ENCODE measurements around the gene PLCL1. TPM values are rescaled to one million over a fixed set of nuclear protein-coding genes. Genes with fewer than 3 reads are reported as not detected.

Gene PLCL1
- total RNA-seq, 3 donors from 2014 or later: 6.6 to 11.3 (median 11.1) TPM

- no peaks in the 10 kb centered on the region for H3K36me3 ChIP-seq
These were observed 154.3 kb downstream of the PLCL1 start for GRCh38 chr2:197958592-197959150.

GRCh38 chr2:197959383-197959782 is 155.0 kb downstream of the PLCL1 start:
- DNase-seq (ENCODE audit: low spot score in 2 of 2): no peak
- intact Hi-C loops (cut with DNase I; ENCODE audit: low total_unique reads): no loop called here
- no peaks in the 10 kb centered on the region for H3K27me3 ChIP-seq
- no peak overlapping the region for H3K4me3 ChIP-seq
- peaks cover 0 to 6% of the 10 kb centered on the region in 2 donors for H3K9me3 ChIP-seq
- no peak overlapping the region for H3K27ac ChIP-seq
- H3K4me1 ChIP-seq: no peaks in the 10 kb centered on the region
- no peaks in the 10 kb centered on the region for H3K36me3 ChIP-seq
- TF ChIP-seq POLR2AphosphoS5 (IDR thresholded peaks at IDR 0.05) (no peak), POLR2A (IDR thresholded peaks at IDR 0.05) (no peak)
- TF ChIP-seq, protein P1, sequence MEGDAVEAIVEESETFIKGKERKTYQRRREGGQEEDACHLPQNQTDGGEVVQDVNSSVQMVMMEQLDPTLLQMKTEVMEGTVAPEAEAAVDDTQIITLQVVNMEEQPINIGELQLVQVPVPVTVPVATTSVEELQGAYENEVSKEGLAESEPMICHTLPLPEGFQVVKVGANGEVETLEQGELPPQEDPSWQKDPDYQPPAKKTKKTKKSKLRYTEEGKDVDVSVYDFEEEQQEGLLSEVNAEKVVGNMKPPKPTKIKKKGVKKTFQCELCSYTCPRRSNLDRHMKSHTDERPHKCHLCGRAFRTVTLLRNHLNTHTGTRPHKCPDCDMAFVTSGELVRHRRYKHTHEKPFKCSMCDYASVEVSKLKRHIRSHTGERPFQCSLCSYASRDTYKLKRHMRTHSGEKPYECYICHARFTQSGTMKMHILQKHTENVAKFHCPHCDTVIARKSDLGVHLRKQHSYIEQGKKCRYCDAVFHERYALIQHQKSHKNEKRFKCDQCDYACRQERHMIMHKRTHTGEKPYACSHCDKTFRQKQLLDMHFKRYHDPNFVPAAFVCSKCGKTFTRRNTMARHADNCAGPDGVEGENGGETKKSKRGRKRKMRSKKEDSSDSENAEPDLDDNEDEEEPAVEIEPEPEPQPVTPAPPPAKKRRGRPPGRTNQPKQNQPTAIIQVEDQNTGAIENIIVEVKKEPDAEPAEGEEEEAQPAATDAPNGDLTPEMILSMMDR (IDR thresholded peaks at IDR 0.05): no peak

More at GRCh38 chr2:197958592-197959150, 154.3 kb downstream of the PLCL1 start:
- peaks cover 0 to 1% of the 10 kb centered on the region in 2 donors for H3K9me3 ChIP-seq
- TF ChIP-seq POLR2A (IDR thresholded peaks at IDR 0.05): no peak
- TF ChIP-seq POLR2AphosphoS5 (IDR thresholded peaks at IDR 0.05): no peak
- TF ChIP-seq, protein P1 (IDR thresholded peaks at IDR 0.05): no peak
- no peak overlapping the region for H3K27ac ChIP-seq
- intact Hi-C loops (cut with DNase I; ENCODE audit: low total_unique reads): no loop called here
- DNase-seq (ENCODE audit: low spot score in 2 of 2): no peak
- H3K4me1 ChIP-seq: no peaks in the 10 kb centered on the region
- H3K4me3 ChIP-seq: no peak overlapping the region
- no peaks in the 10 kb centered on the region for H3K27me3 ChIP-seq

- intact Hi-C loops (cut with DNase I; ENCODE audit: low total_unique reads): no loop called here
- no peaks in the 10 kb centered on the region for H3K36me3 ChIP-seq
- TF ChIP-seq, protein P1 (IDR thresholded peaks at IDR 0.05): no peak
- TF ChIP-seq POLR2A (IDR thresholded peaks at IDR 0.05): no peak
- TF ChIP-seq POLR2AphosphoS5 (IDR thresholded peaks at IDR 0.05): no peak
- H3K27ac ChIP-seq: no peak overlapping the region
- no peaks in the 10 kb centered on the region for H3K4me1 ChIP-seq
- H3K27me3 ChIP-seq: no peaks in the 10 kb centered on the region
- no peak for DNase-seq (ENCODE audit: low spot score in 2 of 2)
- peaks cover 0 to 16% of the 10 kb centered on the region in 2 donors for H3K9me3 ChIP-seq
- no peak overlapping the region for H3K4me3 ChIP-seq
These were observed 156.4 kb downstream of the PLCL1 start for GRCh38 chr2:197960786-197961185.

- Histone ChIP-seq H3K27me3 (no peaks in the 10 kb centered on the region), H3K4me3 (no peak overlapping the region), H3K9me3 (peaks cover 0 to 16% of the 10 kb centered on the region in 2 donors), H3K27ac (no peak overlapping the region), H3K36me3 (no peaks in the 10 kb centered on the region), H3K4me1 (no peaks in the 10 kb centered on the region)
- intact Hi-C loops (cut with DNase I; ENCODE audit: low total_unique reads): no loop called here
- no peak for DNase-seq (ENCODE audit: low spot score in 2 of 2)
- TF ChIP-seq, protein P1 (IDR thresholded peaks at IDR 0.05): no peak
- TF ChIP-seq POLR2AphosphoS5 (IDR thresholded peaks at IDR 0.05): no peak
- no peak for TF ChIP-seq POLR2A (IDR thresholded peaks at IDR 0.05)
These were observed 160.3 kb downstream of the PLCL1 start for GRCh38 chr2:197964720-197965119.

DNA sequence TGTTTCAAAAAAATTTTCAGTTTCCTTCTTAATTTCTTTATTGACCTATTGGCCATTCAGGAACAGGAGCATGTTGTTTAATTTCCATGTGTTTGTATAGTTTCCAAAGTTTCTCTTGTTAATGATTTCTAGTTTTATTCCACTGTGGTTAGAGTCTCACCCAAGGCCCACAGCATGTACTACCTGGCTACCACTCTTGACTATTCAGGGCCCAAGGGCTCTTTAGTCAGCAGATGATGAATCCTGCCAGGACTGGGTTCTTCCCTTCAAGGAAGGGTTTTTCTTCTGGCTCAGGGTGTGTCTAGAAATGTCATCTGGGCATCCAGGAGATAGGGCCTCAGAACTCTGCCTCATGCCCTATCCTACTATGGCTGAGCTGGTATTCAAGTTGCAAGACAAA is 161.4 kb downstream of the PLCL1 start:
- Histone ChIP-seq H3K27ac (no peak overlapping the region), H3K27me3 (no peaks in the 10 kb centered on the region), H3K9me3 (peaks cover 0 to 16% of the 10 kb centered on the region in 2 donors), H3K4me3 (no peak overlapping the region), H3K36me3 (no peaks in the 10 kb centered on the region), H3K4me1 (no peaks in the 10 kb centered on the region)
- TF ChIP-seq POLR2AphosphoS5 (IDR thresholded peaks at IDR 0.05) (no peak), POLR2A (IDR thresholded peaks at IDR 0.05) (no peak)
- TF ChIP-seq, protein P1 (IDR thresholded peaks at IDR 0.05): no peak
- no peak for DNase-seq (ENCODE audit: low spot score in 2 of 2)
- intact Hi-C loops (cut with DNase I; ENCODE audit: low total_unique reads): no loop called here

Data from breast epithelium (tissue), 4 donors.